Panc1 (cell line): Measurements from ENCODE around the gene ZNF418. TPM values are rescaled to one million over a fixed set of nuclear protein-coding genes. Genes with fewer than 3 reads are reported as not detected.
A peak's percentile ranks its signal among the peaks of the same experiment; 100 is the strongest.
"Not testable (repeated sequence)": the region's sequence is repeated elsewhere in the genome, so short reads cannot be mapped to it uniquely, and the experiment has no call there.

Experiments used
- ATAC-seq: fragments of 200-7000 bp; cut with Tn5 transposase; 2 replicates; pipeline ENCODE4 v1.9.1; 2020; ENCODE audit warnings: mild to moderate bottlenecking, moderate library complexity
- BruUV-seq: library from RNA; stranded (reverse); fragments of 400-500 nt; replicated peaks from 2 replicates; lab custom pipeline; 2021; lab: Mats Ljungman, UMichigan
- CTCF ChIA-PET: fragments of 300-600 bp; sonication (Branson Sonifier 250); formaldehyde crosslinking; loops from one replicate; lab custom pipeline; 2022; ENCODE audit warnings: antibody characterized with exemption; lab: Charles Lee
- POLR2A ChIA-PET: fragments of 300-600 bp; sonication (Branson Sonifier 250); formaldehyde crosslinking; loops from one replicate; lab custom pipeline; 2022; ENCODE audit warnings: antibody characterized with exemption; lab: Charles Lee
- DNase-seq: peaks from one replicate; pipeline ENCODE4 v3.0.0-alpha.2; 2010; ENCODE audit warnings: low read depth, low spot score
- H3K27ac ChIP-seq: 2 replicates; pipeline ENCODE4 v1.5.1; 2011; ENCODE audit warnings: mild to moderate bottlenecking, low read length, inconsistent platforms
- H3K27me3 ChIP-seq: fragments of 200-500 bp; sonication (Bioruptor generic); 2 replicates; pipeline ENCODE4 v1.6.0; 2014; ENCODE audit warnings: low read length, inconsistent platforms; ENCODE audit not compliant: control insufficient read depth, insufficient read depth
- H3K36me3 ChIP-seq: fragments of 200-500 bp; sonication (Bioruptor generic); 2 replicates; pipeline ENCODE4 v1.5.1; 2014; ENCODE audit warnings: inconsistent platforms, mild to moderate bottlenecking, low read length, moderate library complexity; ENCODE audit not compliant: control insufficient read depth, insufficient read depth
- H3K4me1 ChIP-seq: 2 replicates; pipeline ENCODE4 v1.5.1; 2011; ENCODE audit warnings: inconsistent platforms, mild to moderate bottlenecking, low read length, moderate library complexity; ENCODE audit not compliant: control insufficient read depth, insufficient read depth
- H3K4me3 ChIP-seq, 2 experiments: 2 replicates each; pipeline ENCODE4 v1.5.1; 2011 to 2012; ENCODE audit warnings: low read depth in 2 of 2, low read length in 2 of 2, mild to moderate bottlenecking in 2 of 2, inconsistent platforms in 1 of 2, moderate library complexity in 1 of 2
- H3K9me3 ChIP-seq: fragments of 200-500 bp; sonication (Bioruptor generic); 2 replicates; pipeline ENCODE4 v1.5.1; 2014; ENCODE audit warnings: low read depth, mild to moderate bottlenecking, inconsistent platforms, low read length, moderate library complexity; ENCODE audit not compliant: control insufficient read depth, insufficient read depth
- CTCF ChIP-seq: fragments of 450-650 bp; IDR thresholded peaks from 2 replicates; pipeline ENCODE4 v1.5.1; 2017; ENCODE audit warnings: mild to moderate bottlenecking
- POLR2AphosphoS5 ChIP-seq: IDR thresholded peaks from 2 replicates; pipeline ENCODE4 v1.6.1; 2012; ENCODE audit warnings: mild to moderate bottlenecking, low read depth, low read length, moderate library complexity
- REST ChIP-seq, 2 experiments: IDR thresholded peaks; 2 replicates each; pipeline ENCODE4 v1.6.1; 2011 to 2012; ENCODE audit warnings: low read depth in 2 of 2, control low read depth in 1 of 2, low read length in 1 of 2, mild to moderate bottlenecking in 1 of 2, moderate library complexity in 1 of 2; ENCODE audit not compliant: insufficient read depth in 1 of 2
- SIN3A ChIP-seq: IDR thresholded peaks from 2 replicates; pipeline ENCODE4 v1.6.1; 2012; ENCODE audit warnings: low read depth, mild to moderate bottlenecking, low read length, moderate library complexity, borderline replicate concordance; ENCODE audit not compliant: insufficient read depth
- TCF7L2 ChIP-seq: IDR thresholded peaks from 2 replicates; pipeline ENCODE4 v1.6.1; 2011; ENCODE audit warnings: mild to moderate bottlenecking, low read depth, low read length, inconsistent platforms
- in situ Hi-C: cut with HindIII; loops from 2 replicates; pipeline ENCODE4 v1.10.0; 2016; ENCODE audit warnings: low sequenced_read_pairs, low pct_unique_long_range_greater_than_20kb
- intact Hi-C: fragments of 100-400 bp; cut with micrococcal nuclease; formaldehyde crosslinking; loops from one replicate; pipeline ENCODE4 v1.10.0; 2022; ENCODE audit not compliant: unreplicated experiment
- total RNA-seq: library from RNA; stranded (reverse); gene quantifications from one replicate; pipeline ENCODE4 v1.2.1, GENCODE V29; 2021; ENCODE audit not compliant: unreplicated experiment

ZNF418 gene
- total RNA-seq, 1 experiment from 2014 or later = 5.1 TPM

DNA sequence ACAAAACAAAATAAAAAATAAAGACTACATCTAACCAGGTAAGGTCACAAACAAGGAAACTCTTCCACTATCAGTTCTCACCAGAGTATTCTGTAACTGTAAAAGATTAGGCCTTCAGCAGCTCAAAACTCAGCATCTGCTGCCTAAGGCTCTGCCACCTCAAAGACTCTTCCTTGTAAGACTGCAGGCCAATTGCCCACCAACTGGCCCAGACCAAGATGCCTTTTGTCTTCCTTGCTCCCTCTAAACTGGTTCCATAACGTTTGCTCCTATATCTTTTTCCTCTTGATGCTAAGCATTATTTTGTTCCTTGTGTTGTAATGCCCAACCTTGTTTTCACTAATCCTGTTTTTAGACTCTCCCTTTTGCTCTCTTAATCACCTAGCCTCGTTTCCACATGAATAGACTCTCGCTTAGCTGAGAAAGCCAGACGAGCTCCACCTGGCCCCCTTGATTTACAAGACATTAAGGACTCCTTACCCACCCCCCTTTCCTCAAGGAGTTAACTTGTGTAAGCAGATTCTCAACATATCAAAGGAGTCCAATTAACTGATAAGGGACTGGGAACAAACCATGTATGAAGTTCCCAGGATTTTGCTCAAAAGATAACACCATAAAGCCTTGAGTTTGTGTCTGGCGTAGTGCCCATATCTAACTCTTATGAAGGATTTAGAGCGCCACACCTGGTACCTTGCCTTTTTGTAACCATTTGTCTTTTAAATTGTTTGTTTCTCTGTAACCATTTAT is 47.8 kb downstream of the ZNF418 start:
- TF ChIP-seq POLR2AphosphoS5 (no peak), SIN3A (no peak), TCF7L2 (no peak), CTCF (no peak), REST (IDR thresholded peaks at IDR 0.05; ENCODE audit: insufficient read depth in 1 of 2, low read depth in 2 of 2, low read length in 1 of 2) (no peak)
- DNase-seq (no peak), ATAC-seq (no peak)
- ChIA-PET CTCF (no interaction called here), POLR2A (no interaction called here)
- no peaks in the 10 kb centered on the region for H3K36me3 ChIP-seq
- no peaks in the 10 kb centered on the region for H3K4me1 ChIP-seq
- intact Hi-C loops = no loop called here
- TSS peak; percentile 39 for BruUV-seq
- no peaks in the 10 kb centered on the region; the same call in 1 of the 2 replicates for H3K9me3 ChIP-seq
- in situ Hi-C loops = no loop called here
- H3K27ac ChIP-seq = no peak overlapping the region
- no peaks in the 10 kb centered on the region for H3K27me3 ChIP-seq
- H3K4me3 ChIP-seq = no peak overlapping the region

- DNase-seq (no peak), ATAC-seq (no peak)
- TF ChIP-seq SIN3A = no peak
- TF ChIP-seq CTCF = no peak
- no peak for TF ChIP-seq POLR2AphosphoS5
- TF ChIP-seq REST (IDR thresholded peaks at IDR 0.05; ENCODE audit: insufficient read depth in 1 of 2, low read depth in 2 of 2, low read length in 1 of 2) = no peak
- TF ChIP-seq TCF7L2 = no peak
- H3K9me3 ChIP-seq = no peaks in the 10 kb centered on the region; the same call in 1 of the 2 replicates
- H3K27ac ChIP-seq = no peak overlapping the region
- intact Hi-C loops = no loop called here
- ChIA-PET POLR2A (no interaction called here), CTCF (no interaction called here)
- no peaks in the 10 kb centered on the region for H3K36me3 ChIP-seq
- no peaks in the 10 kb centered on the region for H3K27me3 ChIP-seq
- H3K4me1 ChIP-seq = no peaks in the 10 kb centered on the region
- no TSS peak for BruUV-seq
- no peak overlapping the region for H3K4me3 ChIP-seq
- in situ Hi-C loops = no loop called here
Observed at GRCh38 chr19:57886046-57886445, 49.2 kb downstream of the ZNF418 start.

DNA sequence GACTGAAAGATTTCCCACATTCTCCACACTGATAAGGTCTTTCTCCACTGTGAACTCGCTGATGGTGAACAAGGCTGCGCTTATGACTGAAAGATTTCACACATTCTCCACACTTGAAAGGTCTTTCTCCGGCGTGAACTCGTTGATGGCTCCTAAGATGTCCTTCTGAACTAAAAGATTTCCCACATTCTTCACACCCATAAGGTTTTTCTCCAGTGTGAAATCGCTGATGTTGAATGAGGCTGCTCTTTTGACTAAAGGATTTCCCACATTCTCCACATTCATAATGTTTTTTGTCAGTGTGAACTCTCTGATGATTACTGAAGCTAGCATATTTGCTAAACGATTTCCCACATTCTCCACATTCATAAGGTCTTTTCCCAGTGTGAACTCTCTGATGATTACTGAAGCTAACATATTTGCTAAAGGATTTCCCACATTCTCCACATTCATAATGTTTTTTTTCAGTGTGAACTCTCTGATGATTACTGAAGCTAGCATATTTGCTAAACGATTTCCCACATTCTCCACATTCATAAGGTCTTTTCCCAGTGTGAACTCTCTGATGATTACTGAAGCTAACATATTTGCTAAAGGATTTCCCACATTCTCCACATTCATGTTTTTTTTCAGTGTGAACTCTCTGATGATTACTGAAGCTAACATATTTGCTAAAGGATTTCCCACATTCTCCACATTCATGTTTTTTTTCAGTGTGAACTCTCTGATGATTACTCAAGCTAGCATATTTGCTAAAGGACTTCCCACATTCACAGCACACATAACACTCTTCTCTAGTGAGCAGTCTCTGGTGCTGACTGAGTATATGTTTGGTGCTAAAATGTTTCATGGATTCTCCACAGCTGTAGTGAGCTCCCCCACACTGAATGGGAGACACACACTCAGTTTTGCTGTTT is 61.1 kb downstream of the ZNF418 start:
- H3K4me1 ChIP-seq, intact Hi-C loops, DNase-seq, ATAC-seq, in situ Hi-C loops, CTCF ChIA-PET, H3K4me3 ChIP-seq, H3K27me3 ChIP-seq, BruUV-seq, H3K36me3 ChIP-seq, H3K27ac ChIP-seq, POLR2A ChIA-PET: not testable (repeated sequence)
- H3K9me3 ChIP-seq = peaks cover 38% of the 10 kb centered on the region
